B cell (primary cell): ENCODE results near the gene FOXF1.

Source experiments
- EZH2 ChIP-seq: IDR thresholded peaks from 2 replicates; pipeline ENCODE4 v1.6.1; 2012; ENCODE audit warnings: borderline replicate concordance, low read depth, mild to moderate bottlenecking, moderate library complexity, low read length; ENCODE audit not compliant: insufficient read depth, poor library complexity, severe bottlenecking
- TF ChIP-seq, protein P1 (sequence below): fragments of 200-600 bp; IDR thresholded peaks from one replicate; pipeline ENCODE4 v1.8.0; 2022; ENCODE audit warnings: antibody characterized with exemption, mild to moderate bottlenecking

GRCh38 chr16:86481607-86482006 lies 28.7 kb upstream of the FOXF1 start:
- TF ChIP-seq, protein P1, sequence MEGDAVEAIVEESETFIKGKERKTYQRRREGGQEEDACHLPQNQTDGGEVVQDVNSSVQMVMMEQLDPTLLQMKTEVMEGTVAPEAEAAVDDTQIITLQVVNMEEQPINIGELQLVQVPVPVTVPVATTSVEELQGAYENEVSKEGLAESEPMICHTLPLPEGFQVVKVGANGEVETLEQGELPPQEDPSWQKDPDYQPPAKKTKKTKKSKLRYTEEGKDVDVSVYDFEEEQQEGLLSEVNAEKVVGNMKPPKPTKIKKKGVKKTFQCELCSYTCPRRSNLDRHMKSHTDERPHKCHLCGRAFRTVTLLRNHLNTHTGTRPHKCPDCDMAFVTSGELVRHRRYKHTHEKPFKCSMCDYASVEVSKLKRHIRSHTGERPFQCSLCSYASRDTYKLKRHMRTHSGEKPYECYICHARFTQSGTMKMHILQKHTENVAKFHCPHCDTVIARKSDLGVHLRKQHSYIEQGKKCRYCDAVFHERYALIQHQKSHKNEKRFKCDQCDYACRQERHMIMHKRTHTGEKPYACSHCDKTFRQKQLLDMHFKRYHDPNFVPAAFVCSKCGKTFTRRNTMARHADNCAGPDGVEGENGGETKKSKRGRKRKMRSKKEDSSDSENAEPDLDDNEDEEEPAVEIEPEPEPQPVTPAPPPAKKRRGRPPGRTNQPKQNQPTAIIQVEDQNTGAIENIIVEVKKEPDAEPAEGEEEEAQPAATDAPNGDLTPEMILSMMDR = no peak
- TF ChIP-seq EZH2 = no peak
